ENCODE data around the gene CNOT8. TPM values are rescaled to one million over a fixed set of nuclear protein-coding genes. Genes with fewer than 3 reads are reported as not detected.

CNOT8 gene
- 35.3 to 37.0 TPM (median 36.3 TPM) in 3 replicates for total RNA-seq
- long read RNA-seq, transcript CNOT8-201 (7 exons, 2,528 nt) = major isoform, 39 of 66 reads
- long read RNA-seq, transcript CNOT8-202 (7 exons, 2,604 nt) = minor isoform, 5 of 66 reads
- long read RNA-seq, transcript CNOT8-210 (6 exons, 945 nt) = minor isoform, 5 of 66 reads
- long read RNA-seq, partial matches to known transcripts = 4 of 66 reads
- long read RNA-seq, other reads (novel, unspliced or antisense) = 10 of 66 reads

- no peaks in the 10 kb centered on the region for H3K27me3 Mint-ChIP-seq (ENCODE audit: low read depth)
- peak; percentile 100 for DNase-seq (ENCODE audit: low spot score)
- H3K27ac Mint-ChIP-seq (ENCODE audit: unreplicated experiment) = peak within 1 kb of the TSS; percentile 99
- no peaks in the 10 kb centered on the region for H3K9me3 Mint-ChIP-seq (ENCODE audit: low read depth)
- peaks cover 2% of the 10 kb centered on the region for H3K36me3 Mint-ChIP-seq (ENCODE audit: low read depth)
- peak within 1 kb of the TSS; percentile 77 for H3K4me3 Mint-ChIP-seq (ENCODE audit: unreplicated experiment)
- peaks cover 43% of the 10 kb centered on the region for H3K4me1 Mint-ChIP-seq (ENCODE audit: low read depth)
- TF ChIP-seq, protein P1, sequence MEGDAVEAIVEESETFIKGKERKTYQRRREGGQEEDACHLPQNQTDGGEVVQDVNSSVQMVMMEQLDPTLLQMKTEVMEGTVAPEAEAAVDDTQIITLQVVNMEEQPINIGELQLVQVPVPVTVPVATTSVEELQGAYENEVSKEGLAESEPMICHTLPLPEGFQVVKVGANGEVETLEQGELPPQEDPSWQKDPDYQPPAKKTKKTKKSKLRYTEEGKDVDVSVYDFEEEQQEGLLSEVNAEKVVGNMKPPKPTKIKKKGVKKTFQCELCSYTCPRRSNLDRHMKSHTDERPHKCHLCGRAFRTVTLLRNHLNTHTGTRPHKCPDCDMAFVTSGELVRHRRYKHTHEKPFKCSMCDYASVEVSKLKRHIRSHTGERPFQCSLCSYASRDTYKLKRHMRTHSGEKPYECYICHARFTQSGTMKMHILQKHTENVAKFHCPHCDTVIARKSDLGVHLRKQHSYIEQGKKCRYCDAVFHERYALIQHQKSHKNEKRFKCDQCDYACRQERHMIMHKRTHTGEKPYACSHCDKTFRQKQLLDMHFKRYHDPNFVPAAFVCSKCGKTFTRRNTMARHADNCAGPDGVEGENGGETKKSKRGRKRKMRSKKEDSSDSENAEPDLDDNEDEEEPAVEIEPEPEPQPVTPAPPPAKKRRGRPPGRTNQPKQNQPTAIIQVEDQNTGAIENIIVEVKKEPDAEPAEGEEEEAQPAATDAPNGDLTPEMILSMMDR (IDR thresholded peaks at IDR 0.05) = no peak
These were observed at the start of gene CNOT8 for GRCh38 chr5:154858297-154858971. CNOT8 (plus strand) TSS chr5:154858627; CDS start chr5:154863279, 4,652 bp downstream.

- peaks cover 49% of the 10 kb centered on the region for H3K36me3 Mint-ChIP-seq (ENCODE audit: low read depth)
These were observed 47.2 kb upstream of the CNOT8 start for GRCh38 chr5:154811239-154811638.

DNA sequence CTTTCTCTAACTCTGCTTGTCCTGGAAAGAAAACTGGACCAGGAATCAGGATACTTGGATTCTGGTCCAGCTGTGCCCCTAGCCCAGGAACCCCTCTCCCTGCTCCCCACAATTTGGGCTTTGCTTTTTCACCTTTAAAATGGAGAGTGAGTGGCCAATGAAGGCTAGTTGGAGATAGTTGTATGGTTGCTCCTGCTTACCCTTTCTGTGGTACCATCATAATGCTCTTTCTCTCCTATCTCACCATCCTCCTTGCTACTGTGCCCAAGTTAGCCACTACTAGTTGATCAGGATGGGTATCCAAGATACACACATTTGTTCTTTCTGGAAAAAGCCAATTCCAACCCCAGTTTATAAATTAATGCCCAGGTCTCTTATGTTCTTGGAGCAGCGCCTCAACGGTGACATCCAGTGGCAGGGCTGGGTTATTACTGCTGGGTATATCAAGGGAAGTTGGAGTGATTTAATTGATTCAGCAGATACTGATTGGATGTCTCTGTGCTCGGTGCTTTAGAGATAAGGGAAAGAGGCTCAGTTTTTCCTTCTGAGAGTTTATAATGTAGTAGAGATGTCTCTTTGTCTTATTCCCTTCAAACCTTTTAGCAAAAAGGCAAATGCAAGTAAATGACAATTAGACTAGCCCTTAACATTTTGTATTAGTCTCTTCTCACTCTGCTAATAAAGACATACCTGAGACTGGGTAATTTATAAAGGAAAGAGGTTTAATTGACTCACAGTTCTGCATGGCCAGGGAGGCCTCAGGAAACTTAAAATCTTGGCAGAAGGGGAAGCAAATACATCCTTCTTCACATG is 46.6 kb upstream of the CNOT8 start:
- TF ChIP-seq, protein P1 (IDR thresholded peaks at IDR 0.05) = peak; percentile 95
- Mint-ChIP-seq H3K36me3 (ENCODE audit: low read depth) (peaks cover 51% of the 10 kb centered on the region), H3K4me1 (ENCODE audit: low read depth) (peaks cover 3% of the 10 kb centered on the region), H3K4me3 (ENCODE audit: unreplicated experiment) (no peak overlapping the region), H3K27me3 (ENCODE audit: low read depth) (no peaks in the 10 kb centered on the region), H3K27ac (ENCODE audit: unreplicated experiment) (peak overlapping the region; percentile 80), H3K9me3 (ENCODE audit: low read depth) (no peaks in the 10 kb centered on the region)
- no peak for DNase-seq (ENCODE audit: low spot score)

More at GRCh38 chr5:154811239-154811638, 47.2 kb upstream of the CNOT8 start:
- TF ChIP-seq, protein P1 (IDR thresholded peaks at IDR 0.05) = no peak
- H3K27ac Mint-ChIP-seq (ENCODE audit: unreplicated experiment) = peak overlapping the region; percentile 36
- no peak for DNase-seq (ENCODE audit: low spot score)
- peaks cover 3% of the 10 kb centered on the region for H3K4me1 Mint-ChIP-seq (ENCODE audit: low read depth)
- H3K4me3 Mint-ChIP-seq (ENCODE audit: unreplicated experiment) = no peak overlapping the region
- H3K27me3 Mint-ChIP-seq (ENCODE audit: low read depth) = no peaks in the 10 kb centered on the region
- H3K9me3 Mint-ChIP-seq (ENCODE audit: low read depth) = no peaks in the 10 kb centered on the region

GRCh38 chr5:154813158-154813557 is 45.3 kb upstream of the CNOT8 start:
- Mint-ChIP-seq H3K4me1 (ENCODE audit: low read depth) (peaks cover 3% of the 10 kb centered on the region), H3K36me3 (ENCODE audit: low read depth) (peaks cover 51% of the 10 kb centered on the region), H3K4me3 (ENCODE audit: unreplicated experiment) (no peak overlapping the region), H3K9me3 (ENCODE audit: low read depth) (no peaks in the 10 kb centered on the region), H3K27ac (ENCODE audit: unreplicated experiment) (peak overlapping the region; percentile 41), H3K27me3 (ENCODE audit: low read depth) (no peaks in the 10 kb centered on the region)
- no peak for DNase-seq (ENCODE audit: low spot score)
- TF ChIP-seq, protein P1 (IDR thresholded peaks at IDR 0.05) = no peak

GRCh38 chr5:154813736-154814135 is 44.7 kb upstream of the CNOT8 start:
- H3K4me1 Mint-ChIP-seq (ENCODE audit: low read depth) = peaks cover 3% of the 10 kb centered on the region
- H3K9me3 Mint-ChIP-seq (ENCODE audit: low read depth) = no peaks in the 10 kb centered on the region
- no peaks in the 10 kb centered on the region for H3K27me3 Mint-ChIP-seq (ENCODE audit: low read depth)

More at GRCh38 chr5:154813736-154814135, 44.7 kb upstream of the CNOT8 start:
- TF ChIP-seq, protein P1 (IDR thresholded peaks at IDR 0.05) = no peak
- Mint-ChIP-seq H3K27ac (ENCODE audit: unreplicated experiment) (no peak overlapping the region), H3K36me3 (ENCODE audit: low read depth) (peaks cover 46% of the 10 kb centered on the region), H3K4me3 (ENCODE audit: unreplicated experiment) (no peak overlapping the region)
- no peak for DNase-seq (ENCODE audit: low spot score)

Data from chondrocyte (in vitro differentiated cells).